HAP-1 (cell line): ENCODE measurements around the gene VAV2.

ENCODE experiments used
- DNase-seq, 2 experiments: peaks; one replicate each; pipeline ENCODE4 v3.0.0-alpha.2; 2016 to 2020; ENCODE audit warnings: low spot score in 2 of 2
- H3K27me3 ChIP-seq: fragments of 250-450 bp; sonication (Bioruptor Pico); 2 replicates; pipeline ENCODE4 v1.5.1; 2020; ENCODE audit warnings: low read depth, mild to moderate bottlenecking, moderate library complexity
- H3K36me3 ChIP-seq: fragments of 250-450 bp; sonication (Bioruptor Pico); replicated peaks from 2 replicates; pipeline ENCODE4 v1.5.1; 2020; ENCODE audit warnings: mild to moderate bottlenecking
- H3K4me1 ChIP-seq: fragments of 250-450 bp; sonication (Bioruptor Pico); 2 replicates; pipeline ENCODE4 v1.5.1; 2020; ENCODE audit warnings: mild to moderate bottlenecking
- H3K4me3 ChIP-seq: fragments of 250-450 bp; sonication (Bioruptor Pico); 2 replicates; pipeline ENCODE4 v1.5.1; 2020; ENCODE audit warnings: mild to moderate bottlenecking, moderate library complexity
- H3K9me3 ChIP-seq: fragments of 250-450 bp; sonication (Bioruptor Pico); 2 replicates; pipeline ENCODE4 v1.5.1; 2020; ENCODE audit warnings: mild to moderate bottlenecking, moderate library complexity
- in situ Hi-C: fragments of 300-500 bp; cut with MboI; formaldehyde crosslinking; loops from 3 replicates; pipeline ENCODE4 v1.14.3; 2020; ENCODE audit warnings: low sequenced_read_pairs, inconsistent platforms, mixed read lengths

The VAV2 gene

DNA sequence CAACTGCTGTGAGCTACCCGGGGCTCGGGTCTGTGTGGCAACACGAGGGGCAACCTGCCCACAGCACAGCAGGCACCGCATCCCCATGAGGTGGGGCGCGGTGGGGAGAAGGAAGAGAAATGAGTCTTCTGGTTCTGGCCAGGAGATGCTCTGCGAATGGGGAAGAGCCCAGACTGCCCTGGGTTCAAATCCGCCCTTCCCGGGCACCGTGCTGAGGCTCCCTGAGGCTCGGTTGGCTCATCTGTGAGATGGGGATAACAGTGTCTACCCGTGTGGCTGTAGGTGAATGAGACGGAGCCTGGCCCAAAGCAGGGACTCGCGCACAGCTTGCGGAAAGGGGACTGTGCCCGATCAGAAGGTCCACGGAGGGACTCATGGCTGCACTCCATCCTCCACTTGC, 123.9 kb downstream of the VAV2 start:
- no peak for DNase-seq
- Histone ChIP-seq H3K9me3 (no peaks in the 10 kb centered on the region), H3K4me3 (no peak overlapping the region), H3K27me3 (no peaks in the 10 kb centered on the region), H3K4me1 (no peaks in the 10 kb centered on the region), H3K36me3 (no peaks in the 10 kb centered on the region)
- in situ Hi-C loops, result no loop called here

DNA sequence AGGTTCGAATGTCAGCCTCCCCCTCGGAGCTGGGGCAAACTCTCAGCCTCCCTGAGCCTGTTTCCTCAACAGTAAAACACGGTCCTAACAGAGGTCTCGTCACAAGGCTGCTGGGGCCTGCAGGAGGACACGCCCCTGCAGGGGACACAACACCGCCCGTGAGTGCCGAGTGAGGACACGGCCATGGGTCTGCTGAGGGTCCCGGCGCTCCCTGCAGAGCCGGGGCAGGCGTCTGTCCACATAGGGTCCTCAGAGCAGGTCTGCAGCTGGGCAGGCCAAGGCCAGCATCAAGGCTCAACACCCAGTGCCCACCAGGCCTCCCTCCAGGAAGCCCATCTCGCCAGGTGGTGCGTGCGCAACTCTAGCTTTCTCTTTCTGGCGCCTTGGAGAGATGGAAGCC, 125.2 kb downstream of the VAV2 start:
- H3K36me3 ChIP-seq, result no peaks in the 10 kb centered on the region
- in situ Hi-C loops, result no loop called here
- no peaks in the 10 kb centered on the region for H3K9me3 ChIP-seq
- DNase-seq, result no peak
- no peaks in the 10 kb centered on the region for H3K4me1 ChIP-seq
- H3K27me3 ChIP-seq, result no peaks in the 10 kb centered on the region
- H3K4me3 ChIP-seq, result no peak overlapping the region

DNA sequence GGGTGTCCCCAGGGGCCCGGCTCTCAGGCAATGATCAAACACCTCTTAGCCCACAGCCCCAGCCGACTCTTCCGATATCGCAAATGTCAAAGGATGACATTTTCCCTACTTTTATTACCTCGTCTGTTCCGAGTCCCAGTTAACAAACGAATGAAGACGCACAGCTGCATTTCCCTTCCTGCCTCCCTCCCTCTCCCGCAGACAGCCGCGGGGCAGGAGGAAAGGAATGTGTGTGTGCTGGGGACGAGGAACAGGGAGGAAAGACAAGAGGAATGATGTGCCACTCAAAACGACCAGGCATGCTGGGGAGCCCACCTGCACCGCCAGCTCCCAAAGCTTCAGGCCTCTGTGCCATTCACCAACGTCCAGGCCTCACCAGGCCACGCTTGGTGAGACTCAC, 128.1 kb downstream of the VAV2 start:
- Histone ChIP-seq H3K4me3 (no peak overlapping the region), H3K4me1 (no peaks in the 10 kb centered on the region), H3K36me3 (no peaks in the 10 kb centered on the region; the same call in 1 of the 2 replicates), H3K27me3 (no peaks in the 10 kb centered on the region), H3K9me3 (no peaks in the 10 kb centered on the region)
- no peak for DNase-seq
- in situ Hi-C loops, result no loop called here

DNA sequence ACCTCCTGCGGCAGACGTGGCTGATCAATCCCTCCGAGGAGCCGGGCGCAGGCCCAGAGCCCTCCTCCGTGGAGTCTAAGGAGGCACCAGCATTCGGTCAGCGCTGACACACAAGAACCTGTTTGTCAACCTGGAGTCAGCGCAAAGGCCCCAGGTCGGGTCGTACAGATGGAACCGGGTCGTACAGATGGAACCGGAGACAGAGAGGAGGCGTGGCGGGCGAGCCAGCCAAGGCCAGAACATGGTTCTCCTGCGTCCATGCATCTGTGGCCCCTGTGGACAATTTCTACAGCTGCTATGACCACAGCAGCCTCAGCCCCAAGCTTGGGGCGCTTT, 128.9 kb downstream of the VAV2 start:
- Histone ChIP-seq H3K9me3 (no peaks in the 10 kb centered on the region), H3K36me3 (no peaks in the 10 kb centered on the region; the same call in 1 of the 2 replicates), H3K4me3 (no peak overlapping the region), H3K27me3 (no peaks in the 10 kb centered on the region), H3K4me1 (no peaks in the 10 kb centered on the region)
- no peak for DNase-seq
- in situ Hi-C loops, result no loop called here

DNA sequence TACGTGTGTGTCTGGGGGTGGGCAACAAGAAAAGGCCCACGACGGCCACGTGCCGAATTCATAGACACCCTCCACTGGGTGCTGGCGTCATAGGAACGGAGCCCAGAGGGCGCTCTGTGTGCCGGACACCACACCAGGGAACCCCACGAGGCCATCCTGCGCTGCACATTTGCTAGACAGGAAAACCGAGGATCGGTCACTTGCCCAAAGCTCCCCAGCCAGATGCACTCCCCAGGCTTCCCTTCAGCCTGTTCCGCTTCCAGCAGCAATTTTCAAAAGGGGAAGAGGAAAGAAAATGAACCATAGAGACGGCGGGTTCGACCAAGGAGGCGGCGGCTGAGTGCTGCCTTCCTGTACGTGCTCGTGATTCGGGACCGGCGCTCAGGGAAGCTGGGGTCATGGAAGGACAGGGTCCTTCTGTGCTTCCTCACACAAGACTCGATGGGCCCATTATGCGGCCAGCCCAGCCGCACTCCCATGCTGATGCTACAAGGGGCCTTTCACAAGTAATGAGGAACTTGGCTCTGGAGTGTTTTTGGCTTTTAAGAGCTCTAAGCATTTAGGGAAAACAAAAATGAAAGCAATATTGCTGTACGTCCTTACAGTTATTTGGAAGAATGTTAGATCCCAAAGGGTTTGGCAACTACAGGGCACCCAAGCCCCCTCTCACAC, 129.4 kb downstream of the VAV2 start:
- Histone ChIP-seq H3K4me1 (no peaks in the 10 kb centered on the region), H3K36me3 (no peaks in the 10 kb centered on the region; the same call in 1 of the 2 replicates), H3K9me3 (no peaks in the 10 kb centered on the region), H3K4me3 (no peak overlapping the region), H3K27me3 (no peaks in the 10 kb centered on the region)
- in situ Hi-C loops, result no loop called here
- DNase-seq, result no peak

DNA sequence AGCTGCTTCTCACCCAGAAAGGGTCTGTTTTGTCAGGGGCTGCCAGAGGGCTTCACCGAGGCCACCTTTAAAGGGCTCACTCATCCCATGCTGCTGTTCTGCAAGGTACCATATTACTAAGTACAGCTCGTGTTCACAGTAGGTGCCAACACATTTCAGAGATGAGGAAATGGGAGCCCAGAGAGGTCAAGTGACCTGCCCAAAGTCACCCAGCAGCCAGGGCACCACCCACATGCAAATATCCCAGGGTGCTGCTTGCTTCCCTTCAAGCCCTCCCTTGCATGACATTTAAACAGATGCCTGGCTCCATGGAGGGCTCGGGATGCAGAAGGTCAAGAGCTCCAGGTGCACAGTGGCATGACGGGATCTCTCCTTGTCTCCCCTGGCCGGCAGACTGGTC, 130.4 kb downstream of the VAV2 start:
- Histone ChIP-seq H3K4me1 (no peaks in the 10 kb centered on the region), H3K4me3 (no peak overlapping the region)

DNA sequence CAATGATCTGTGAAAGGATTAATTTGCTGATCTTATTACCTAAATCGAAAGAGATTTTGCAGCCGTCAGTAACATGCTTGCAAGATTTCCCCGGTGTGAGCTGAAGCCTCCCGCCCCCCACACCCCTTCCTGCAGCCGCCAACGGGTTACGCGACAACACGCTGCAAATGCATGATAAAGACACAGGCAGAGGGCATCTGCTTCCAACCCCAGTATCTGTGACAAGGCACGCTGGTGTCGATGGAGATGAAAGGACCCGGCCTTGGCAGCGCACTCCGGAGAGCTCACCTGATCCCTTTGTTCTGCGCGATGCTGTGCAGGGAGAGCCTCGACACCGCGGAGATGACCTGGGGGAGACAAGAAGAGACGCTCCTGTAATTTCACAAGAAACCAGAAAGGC, 131.0 kb downstream of the VAV2 start:
- in situ Hi-C loops, result no loop called here
- no peak for DNase-seq
- H3K36me3 ChIP-seq, result no peaks in the 10 kb centered on the region; the same call in 1 of the 2 replicates
- H3K4me3 ChIP-seq, result no peak overlapping the region
- no peaks in the 10 kb centered on the region for H3K27me3 ChIP-seq
- H3K9me3 ChIP-seq, result no peaks in the 10 kb centered on the region
- no peaks in the 10 kb centered on the region for H3K4me1 ChIP-seq

More for the DNA sequence above, 130.4 kb downstream of the VAV2 start:
- no peaks in the 10 kb centered on the region for H3K27me3 ChIP-seq
- no peak for DNase-seq
- H3K36me3 ChIP-seq, result no peaks in the 10 kb centered on the region; the same call in 1 of the 2 replicates
- in situ Hi-C loops, result no loop called here
- H3K9me3 ChIP-seq, result no peaks in the 10 kb centered on the region

DNA sequence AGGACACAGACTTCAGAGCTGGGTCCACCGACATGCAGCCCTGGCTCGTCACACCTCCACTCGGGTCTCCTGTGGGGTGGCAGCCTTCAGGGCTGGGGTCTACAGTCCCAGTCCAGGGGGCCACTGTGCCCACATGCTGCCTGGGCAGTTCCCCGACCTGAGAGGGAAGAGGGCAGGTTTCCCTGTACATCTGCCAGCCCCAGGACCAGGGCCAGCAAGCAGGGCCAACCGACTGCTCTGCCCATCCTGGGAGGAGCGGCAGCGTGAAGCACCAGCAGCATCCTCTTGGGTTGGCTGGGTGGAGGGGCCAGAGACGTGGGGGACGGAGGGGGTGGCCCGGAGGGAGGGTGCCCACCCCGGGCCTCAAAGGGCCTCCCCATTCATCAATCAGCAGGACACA, 133.4 kb downstream of the VAV2 start:
- H3K36me3 ChIP-seq, result no peaks in the 10 kb centered on the region; the same call in 1 of the 2 replicates
- in situ Hi-C loops, result no loop called here
- H3K27me3 ChIP-seq, result no peaks in the 10 kb centered on the region
- no peak overlapping the region for H3K4me3 ChIP-seq
- no peak for DNase-seq
- no peaks in the 10 kb centered on the region for H3K9me3 ChIP-seq
- no peaks in the 10 kb centered on the region for H3K4me1 ChIP-seq

DNA sequence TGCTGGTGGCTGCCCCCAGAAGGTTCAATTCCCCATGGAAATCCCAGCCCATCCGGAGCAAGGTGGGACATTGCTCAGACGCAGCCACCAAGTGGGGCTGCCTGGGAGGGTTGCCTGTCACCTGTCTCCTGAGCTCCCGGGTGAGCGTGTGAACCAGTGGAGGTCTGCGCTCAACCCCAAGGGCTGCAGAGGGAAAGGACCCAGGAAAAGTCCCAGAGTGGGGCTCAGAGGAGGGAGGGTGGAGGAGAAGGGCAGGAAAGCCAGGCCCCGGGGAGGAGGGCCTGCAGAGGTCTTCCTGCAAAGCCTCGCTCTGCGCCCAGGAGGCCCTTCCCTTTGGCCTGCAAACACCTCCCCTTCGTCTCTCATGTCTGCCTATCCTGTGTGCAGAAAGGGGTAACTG, 134.5 kb downstream of the VAV2 start:
- DNase-seq, result no peak
- no peaks in the 10 kb centered on the region for H3K27me3 ChIP-seq
- H3K36me3 ChIP-seq, result no peaks in the 10 kb centered on the region; the same call in 1 of the 2 replicates
- H3K4me1 ChIP-seq, result no peaks in the 10 kb centered on the region
- H3K9me3 ChIP-seq, result no peaks in the 10 kb centered on the region
- H3K4me3 ChIP-seq, result no peak overlapping the region
- in situ Hi-C loops, result no loop called here

DNA sequence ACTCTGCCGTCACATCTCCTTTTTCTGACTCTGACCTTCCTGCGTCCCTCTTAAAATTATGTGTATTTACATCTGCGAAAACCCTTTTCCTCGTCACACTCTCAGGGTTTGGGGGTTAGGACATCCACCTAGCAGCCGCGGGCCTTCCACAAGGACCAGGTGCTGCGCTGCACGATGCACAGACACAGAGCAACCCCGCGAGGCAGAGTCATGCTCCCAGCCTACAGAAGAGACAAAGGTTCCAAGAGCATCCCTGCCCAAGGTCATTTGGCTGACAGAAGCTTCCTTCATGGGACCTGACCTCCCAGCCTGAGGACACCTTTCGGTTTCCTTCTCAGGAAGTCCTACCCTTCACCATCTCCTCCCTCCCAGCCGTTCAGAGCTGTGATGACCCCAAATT, 135.3 kb downstream of the VAV2 start:
- Histone ChIP-seq H3K4me1 (no peaks in the 10 kb centered on the region), H3K9me3 (no peaks in the 10 kb centered on the region)

DNA sequence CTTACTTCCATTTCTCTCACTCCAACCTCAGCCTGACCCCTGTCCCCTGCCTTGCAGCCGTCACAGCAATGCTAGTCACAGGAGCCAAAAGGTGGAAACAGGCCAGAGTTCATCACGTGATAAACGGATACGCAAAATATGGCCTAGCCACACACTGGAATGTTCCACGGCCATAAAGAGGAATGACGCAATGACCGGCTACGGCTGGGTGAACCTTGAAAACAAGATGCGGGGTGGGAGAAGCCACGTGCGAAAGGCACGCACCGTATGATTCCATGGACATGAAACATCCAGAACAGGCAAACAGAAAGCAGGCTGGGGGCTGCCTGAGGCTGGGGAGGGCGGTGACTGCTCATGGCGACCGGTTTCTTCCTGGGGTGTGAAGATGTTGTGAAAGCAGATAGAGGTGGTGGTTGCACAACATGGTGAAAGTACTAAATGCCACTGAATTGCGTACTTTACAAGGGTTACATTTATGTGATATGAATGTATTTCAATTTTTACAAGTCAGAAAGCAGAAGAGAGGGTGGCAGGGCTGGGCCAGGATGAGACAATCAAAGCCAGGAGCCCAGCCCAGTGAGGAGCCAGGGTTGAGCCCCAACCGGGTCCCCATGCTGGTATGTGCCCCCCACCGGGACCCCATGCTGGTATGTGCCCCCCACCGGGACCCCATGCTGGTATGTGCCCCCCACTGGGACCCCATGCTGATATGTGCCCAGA, 136.2 kb downstream of the VAV2 start:
- Histone ChIP-seq H3K4me3 (no peak overlapping the region), H3K27me3 (no peaks in the 10 kb centered on the region), H3K4me1 (no peaks in the 10 kb centered on the region), H3K36me3 (no peaks in the 10 kb centered on the region; the same call in 1 of the 2 replicates), H3K9me3 (no peaks in the 10 kb centered on the region)
- no peak for DNase-seq
- in situ Hi-C loops, result no loop called here

More for the DNA sequence above, 135.3 kb downstream of the VAV2 start:
- no peaks in the 10 kb centered on the region; the same call in 1 of the 2 replicates for H3K36me3 ChIP-seq
- in situ Hi-C loops, result no loop called here
- no peaks in the 10 kb centered on the region for H3K27me3 ChIP-seq
- no peak overlapping the region for H3K4me3 ChIP-seq
- no peak for DNase-seq

DNA sequence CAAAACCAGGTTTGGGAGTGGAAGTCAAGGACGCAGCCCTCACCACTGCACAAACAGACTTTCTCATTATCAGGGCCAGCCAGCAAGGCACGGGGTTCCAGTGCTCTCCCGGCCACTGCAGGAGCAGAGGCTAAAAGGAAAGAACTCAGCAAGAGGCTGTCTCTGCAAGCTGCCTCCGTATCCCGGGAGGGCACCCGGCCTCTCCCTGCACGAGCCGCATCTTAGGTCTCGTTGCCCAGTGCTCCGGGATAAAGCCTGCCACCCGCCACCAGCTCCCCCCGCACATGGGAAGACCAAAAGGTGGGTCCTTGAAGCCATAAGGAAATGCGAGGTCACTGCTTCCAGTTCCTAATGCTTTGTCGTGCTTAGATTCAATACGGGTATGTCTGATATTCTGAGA, 136.8 kb downstream of the VAV2 start:
- Histone ChIP-seq H3K9me3 (no peaks in the 10 kb centered on the region), H3K4me1 (no peaks in the 10 kb centered on the region), H3K27me3 (no peaks in the 10 kb centered on the region), H3K4me3 (no peak overlapping the region), H3K36me3 (no peaks in the 10 kb centered on the region; the same call in 1 of the 2 replicates)
- no peak for DNase-seq
- in situ Hi-C loops, result no loop called here

DNA sequence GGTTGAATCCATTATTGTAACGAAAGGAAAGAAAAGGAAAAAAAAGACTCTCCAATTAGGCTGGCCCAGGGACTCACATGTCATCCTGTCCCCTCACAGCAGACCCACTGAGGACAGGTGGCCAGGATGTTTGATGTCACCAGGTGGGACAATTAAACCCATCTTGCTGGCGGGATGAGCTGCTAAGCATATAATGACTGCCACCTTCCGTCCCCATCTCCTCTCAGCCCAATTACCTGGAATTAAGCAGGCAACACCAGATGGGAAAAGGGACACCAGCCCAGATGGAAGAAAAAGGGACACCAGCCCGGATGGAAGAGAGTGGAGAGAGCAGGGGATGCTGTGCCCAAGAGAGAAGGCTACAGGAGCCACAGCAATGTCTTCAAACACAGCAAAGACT, 137.4 kb downstream of the VAV2 start:
- no peaks in the 10 kb centered on the region for H3K27me3 ChIP-seq
- no peaks in the 10 kb centered on the region for H3K36me3 ChIP-seq
- no peak overlapping the region for H3K4me3 ChIP-seq
- no peak for DNase-seq
- no peaks in the 10 kb centered on the region for H3K4me1 ChIP-seq
- H3K9me3 ChIP-seq, result no peaks in the 10 kb centered on the region
- in situ Hi-C loops, result no loop called here

DNA sequence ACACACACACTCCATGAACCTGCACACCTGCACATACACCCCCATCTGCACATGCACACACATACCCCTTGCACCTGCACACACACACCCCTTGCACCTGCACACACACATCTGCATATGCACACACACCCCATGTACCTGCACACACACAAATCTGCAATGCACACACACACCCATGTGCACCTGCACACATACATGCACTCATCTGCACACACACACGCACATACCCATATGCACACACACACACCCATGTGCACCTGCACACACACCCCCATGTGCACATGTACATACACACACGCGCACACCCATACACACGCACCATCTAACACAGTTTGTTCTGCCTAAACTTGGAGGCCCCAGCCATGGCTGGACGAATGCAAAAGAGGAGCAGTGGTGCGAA, 138.1 kb downstream of the VAV2 start:
- no peaks in the 10 kb centered on the region for H3K4me1 ChIP-seq

More for the DNA sequence above, 138.1 kb downstream of the VAV2 start:
- no peak for DNase-seq
- in situ Hi-C loops, result no loop called here
- no peak overlapping the region for H3K4me3 ChIP-seq
- no peaks in the 10 kb centered on the region for H3K36me3 ChIP-seq
- no peaks in the 10 kb centered on the region for H3K27me3 ChIP-seq
- no peaks in the 10 kb centered on the region for H3K9me3 ChIP-seq
